Sigmoid colon (tissue), 7 donors: ENCODE results near the gene COL25A1. TPM values are rescaled to one million over a fixed set of nuclear protein-coding genes. Genes with fewer than 3 reads are reported as not detected.

Source experiments
- DNase-seq: peaks from one replicate; pipeline ENCODE4 v3.0.0-alpha.2; 2019
- H3K27ac ChIP-seq, 4 donors: fragments of 200-600 bp; sonication (generic); one replicate each; pipeline ENCODE4 v1.5.1; 2016 to 2019; ENCODE audit warnings: mild to moderate bottlenecking in 1 of 4
- H3K27me3 ChIP-seq, 3 donors: fragments of 200-600 bp; sonication (generic); one replicate each; pipeline ENCODE4 v1.5.1; 2019; ENCODE audit warnings: mild to moderate bottlenecking in 1 of 3
- H3K36me3 ChIP-seq, 4 donors: fragments of 200-600 bp; sonication (generic); one replicate each; pipeline ENCODE4 v1.5.1; 2016 to 2019
- H3K4me1 ChIP-seq, 4 donors: fragments of 200-600 bp; sonication (generic); one replicate each; pipeline ENCODE4 v1.5.1; 2017 to 2019
- H3K4me3 ChIP-seq, 4 donors: fragments of 200-600 bp; sonication (generic); one replicate each; pipeline ENCODE4 v1.5.1; 2017 to 2019; ENCODE audit warnings: mild to moderate bottlenecking in 2 of 4, moderate library complexity in 1 of 4
- H3K9me3 ChIP-seq, 4 donors: fragments of 200-600 bp in 3 of 4; sonication (generic) in 3 of 4; one replicate each; pipeline versions ENCODE4 v1.5.1 to v1.6.1; 2013 to 2019
- CTCF ChIP-seq, 4 experiments: fragments of 450-650 bp in 3 of 4; fragments of 200-600 bp in 1 of 4; IDR thresholded peaks; one replicate each; pipeline ENCODE4 v1.5.1; 2016 to 2019; ENCODE audit warnings: antibody characterized with exemption in 4 of 4, mild to moderate bottlenecking in 3 of 4, moderate library complexity in 2 of 4
- EP300 ChIP-seq, 4 donors: sonication (generic); formaldehyde crosslinking; IDR thresholded peaks; one replicate each; pipeline ENCODE4 v1.6.1; 2017; ENCODE audit warnings: antibody characterized with exemption in 4 of 4
- POLR2A ChIP-seq, 2 donors: fragments of 450-650 bp; IDR thresholded peaks; one replicate each; pipeline ENCODE4 v1.6.1; 2016; ENCODE audit warnings: antibody characterized with exemption in 2 of 2, mild to moderate bottlenecking in 2 of 2, moderate library complexity in 2 of 2
- POLR2AphosphoS5 ChIP-seq, 4 donors: sonication (generic); formaldehyde crosslinking; IDR thresholded peaks; one replicate each; pipeline ENCODE4 v1.6.1; 2017; ENCODE audit warnings: antibody characterized with exemption in 4 of 4
- WGBS, 2 donors: extraction: QIAGEN DNeasy Blood & Tissue Kit; methylation state at CpG; one replicate each; pipeline ENCODE4 v1.1.7; 2013; 5-methylcytosine and 5-hydroxymethylcytosine counted together
- intact Hi-C: fragments of 100-400 bp; cut with DNase I; formaldehyde crosslinking; loops from one replicate; pipeline ENCODE4 v1.15.1; 2023
- polyA plus RNA-seq, 3 donors: library from polyadenylated mRNA; stranded (reverse); fragments of 200-250 nt; gene quantifications; one replicate each; pipeline ENCODE4 v1.2.3, GENCODE V29; 2013
- total RNA-seq, 4 donors: library from RNA; depleted of rRNA; stranded (reverse); fragments of >200 nt; gene quantifications; one replicate each; pipeline ENCODE4 v1.1.0, GENCODE V29; 2016
- donor health status: healthy with polysubstance abuse.
- donor health status: Bipolar disorder and iron deficiency.
- donor health status: healthy.

Gene COL25A1
- total and polyA plus RNA-seq, 7 donors, result 0.15 to 1.4 (median 0.41) TPM; not detected in 2

- H3K27ac ChIP-seq, result no peak overlapping the region
- no peak overlapping the region for H3K4me3 ChIP-seq
- intact Hi-C loops, result no loop called here
- no peak for DNase-seq
- TF ChIP-seq POLR2A (IDR thresholded peaks at IDR 0.05) (no peak), POLR2AphosphoS5 (IDR thresholded peaks at IDR 0.05) (no peak), EP300 (IDR thresholded peaks at IDR 0.05) (no peak), CTCF (IDR thresholded peaks at IDR 0.05) (no peak)
- H3K9me3 ChIP-seq, result no peaks in the 10 kb centered on the region
- no peaks in the 10 kb centered on the region for H3K36me3 ChIP-seq
- no peaks in the 10 kb centered on the region for H3K4me1 ChIP-seq
- H3K27me3 ChIP-seq, result no peaks in the 10 kb centered on the region
These were observed 45.6 kb downstream of the COL25A1 start for GRCh38 chr4:109256818-109257217.

- Histone ChIP-seq H3K27ac (no peak overlapping the region), H3K36me3 (no peaks in the 10 kb centered on the region), H3K4me3 (no peak overlapping the region), H3K4me1 (no peaks in the 10 kb centered on the region), H3K9me3 (no peaks in the 10 kb centered on the region), H3K27me3 (no peaks in the 10 kb centered on the region)
- 89 to 91% methylated on average over 4 of the region's 4 CpGs for WGBS, 2 donors
- intact Hi-C loops, result no loop called here
- DNase-seq, result no peak
- TF ChIP-seq CTCF (IDR thresholded peaks at IDR 0.05), result no peak
- TF ChIP-seq POLR2A (IDR thresholded peaks at IDR 0.05), result no peak
- no peak for TF ChIP-seq POLR2AphosphoS5 (IDR thresholded peaks at IDR 0.05)
- TF ChIP-seq EP300 (IDR thresholded peaks at IDR 0.05), result no peak
These were observed 47.6 kb downstream of the COL25A1 start for GRCh38 chr4:109254845-109255244.

GRCh38 chr4:109251396-109251795 lies 51.1 kb downstream of the COL25A1 start:
- H3K36me3 ChIP-seq, result no peaks in the 10 kb centered on the region
- H3K27me3 ChIP-seq, result no peaks in the 10 kb centered on the region
- TF ChIP-seq POLR2A (IDR thresholded peaks at IDR 0.05) (no peak), CTCF (IDR thresholded peaks at IDR 0.05) (no peak), POLR2AphosphoS5 (IDR thresholded peaks at IDR 0.05) (no peak), EP300 (IDR thresholded peaks at IDR 0.05) (no peak)
- H3K4me3 ChIP-seq, result no peak overlapping the region
- H3K27ac ChIP-seq, result no peak overlapping the region
- DNase-seq, result no peak
- H3K9me3 ChIP-seq, result no peaks in the 10 kb centered on the region
- intact Hi-C loops, result no loop called here
- 84 to 85% methylated on average over 3 of the region's 3 CpGs for WGBS, 2 donors
- no peaks in the 10 kb centered on the region for H3K4me1 ChIP-seq

GRCh38 chr4:109248322-109248900 lies 54.0 kb downstream of the COL25A1 start:
- H3K9me3 ChIP-seq, result no peaks in the 10 kb centered on the region
- DNase-seq, result no peak
- H3K4me3 ChIP-seq, result no peak overlapping the region
- no peaks in the 10 kb centered on the region for H3K27me3 ChIP-seq
- intact Hi-C loops, result no loop called here
- TF ChIP-seq CTCF (IDR thresholded peaks at IDR 0.05) (no peak), POLR2A (IDR thresholded peaks at IDR 0.05) (no peak), EP300 (IDR thresholded peaks at IDR 0.05) (no peak), POLR2AphosphoS5 (IDR thresholded peaks at IDR 0.05) (no peak)
- 86 to 96% methylated on average over 4 of the region's 4 CpGs for WGBS, 2 donors
- no peak overlapping the region for H3K27ac ChIP-seq
- H3K4me1 ChIP-seq, result no peaks in the 10 kb centered on the region
- no peaks in the 10 kb centered on the region for H3K36me3 ChIP-seq

- WGBS, 2 donors, result 69 to 82% methylated on average over 3 of the region's 3 CpGs
- TF ChIP-seq POLR2A (IDR thresholded peaks at IDR 0.05), result no peak
- no peak for TF ChIP-seq EP300 (IDR thresholded peaks at IDR 0.05)
- no peak for TF ChIP-seq CTCF (IDR thresholded peaks at IDR 0.05)
- no peak for TF ChIP-seq POLR2AphosphoS5 (IDR thresholded peaks at IDR 0.05)
These were observed 58.6 kb downstream of the COL25A1 start for GRCh38 chr4:109243871-109244270.

More at GRCh38 chr4:109243871-109244270, 58.6 kb downstream of the COL25A1 start:
- no peaks in the 10 kb centered on the region for H3K4me1 ChIP-seq
- no peak for DNase-seq
- H3K27ac ChIP-seq, result no peak overlapping the region
- intact Hi-C loops, result no loop called here
- H3K4me3 ChIP-seq, result no peak overlapping the region
- H3K9me3 ChIP-seq, result no peaks in the 10 kb centered on the region
- H3K27me3 ChIP-seq, result no peaks in the 10 kb centered on the region
- no peaks in the 10 kb centered on the region for H3K36me3 ChIP-seq
